Endometrial microvascular endothelial cells (primary cell): ENCODE data around the gene LRP5. TPM values are rescaled to one million over a fixed set of nuclear protein-coding genes. Genes with fewer than 3 reads are reported as not detected.
"Not testable (repeated sequence)": the region's sequence is repeated elsewhere in the genome, so short reads cannot be mapped to it uniquely, and the experiment has no call there.

Experiments used
- in situ Hi-C: cut with HindIII; loops from 2 replicates; pipeline ENCODE4 v1.10.0; 2017; ENCODE audit warnings: low sequenced_read_pairs, low pct_unique_long_range_greater_than_20kb; ENCODE audit errors: inconsistent ontology term
- total RNA-seq: library from RNA; depleted of rRNA; stranded (reverse); fragments of >200 nt; gene quantifications from one replicate; pipeline ENCODE4 v1.2.3, GENCODE V29; 2015; ENCODE audit errors: inconsistent ontology term

The LRP5 gene
- total RNA-seq, 1 donor from 2014 or later = 4.8 TPM

DNA sequence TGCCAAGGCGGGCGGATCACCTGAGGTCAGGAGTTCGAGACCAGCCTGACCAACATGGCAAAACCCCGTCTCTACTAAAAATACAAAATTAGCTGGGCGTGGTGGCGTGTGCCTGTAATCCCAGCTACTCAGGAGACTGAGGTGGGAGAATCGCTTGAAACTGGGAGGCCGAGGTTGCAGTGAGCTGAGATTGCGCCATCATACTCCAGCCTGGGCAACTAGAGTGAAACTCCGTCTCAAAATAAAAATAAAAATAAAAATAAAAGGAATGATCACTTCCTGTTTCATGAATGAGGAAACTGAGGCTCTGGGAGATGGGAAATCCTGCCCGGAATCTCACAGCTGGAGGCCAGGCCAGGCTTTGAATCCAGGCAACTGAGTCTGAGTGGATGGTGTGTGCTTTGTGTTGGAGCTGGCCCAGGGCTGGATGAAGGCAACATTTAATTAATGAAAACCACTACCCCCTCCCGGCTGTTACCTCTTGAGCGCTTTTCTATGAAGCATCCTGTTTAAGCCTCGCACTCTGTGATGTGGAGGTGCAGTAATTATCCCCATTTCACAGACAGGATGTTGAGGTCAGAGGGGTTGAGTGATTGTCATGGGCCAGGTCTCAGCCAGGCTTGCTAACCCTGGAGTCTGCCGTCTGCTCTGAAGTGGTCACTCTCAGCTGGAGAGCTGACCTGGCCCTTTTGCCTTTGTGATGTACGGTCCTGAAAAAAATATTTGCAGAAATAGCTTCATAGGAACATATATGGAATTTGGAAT lies 27.8 kb downstream of the LRP5 start:
- in situ Hi-C loops = no loop called here

DNA sequence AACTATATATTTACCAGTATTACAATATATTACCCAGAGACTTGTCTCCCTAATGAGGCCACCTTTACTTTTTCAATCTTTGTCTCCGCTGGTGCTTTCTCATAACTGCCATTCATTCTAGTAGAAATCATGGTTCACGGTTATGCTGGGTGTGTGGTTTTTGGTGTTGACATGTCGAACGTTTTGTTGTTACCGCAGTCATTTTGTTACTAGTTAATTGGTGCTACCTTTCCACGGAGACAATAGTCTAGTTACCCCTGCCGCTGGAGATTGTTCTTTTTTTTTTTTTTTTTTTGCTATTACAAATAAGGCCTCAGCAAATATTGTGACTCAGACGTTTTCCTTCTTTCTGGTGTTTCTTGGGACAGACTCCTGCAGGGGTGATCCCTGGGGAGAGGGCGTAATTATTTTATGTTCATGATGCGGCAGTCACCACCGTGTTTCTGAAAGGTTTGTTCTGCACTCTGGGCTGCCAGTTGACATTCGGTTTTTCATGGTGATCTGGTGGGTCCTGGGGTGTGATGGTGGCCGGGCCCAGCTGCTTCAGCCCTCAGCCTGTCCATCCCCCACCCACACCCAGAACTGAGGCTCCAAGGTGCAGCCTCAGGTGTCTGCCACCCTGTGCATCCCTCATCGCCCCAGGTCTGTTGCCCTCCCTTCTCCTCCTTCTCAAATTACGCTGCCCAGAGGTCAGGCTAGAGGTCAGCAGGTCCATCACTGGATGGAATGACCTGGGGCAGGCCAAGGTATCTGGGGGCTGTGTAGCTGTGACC lies 28.6 kb downstream of the LRP5 start:
- in situ Hi-C loops = no loop called here

DNA sequence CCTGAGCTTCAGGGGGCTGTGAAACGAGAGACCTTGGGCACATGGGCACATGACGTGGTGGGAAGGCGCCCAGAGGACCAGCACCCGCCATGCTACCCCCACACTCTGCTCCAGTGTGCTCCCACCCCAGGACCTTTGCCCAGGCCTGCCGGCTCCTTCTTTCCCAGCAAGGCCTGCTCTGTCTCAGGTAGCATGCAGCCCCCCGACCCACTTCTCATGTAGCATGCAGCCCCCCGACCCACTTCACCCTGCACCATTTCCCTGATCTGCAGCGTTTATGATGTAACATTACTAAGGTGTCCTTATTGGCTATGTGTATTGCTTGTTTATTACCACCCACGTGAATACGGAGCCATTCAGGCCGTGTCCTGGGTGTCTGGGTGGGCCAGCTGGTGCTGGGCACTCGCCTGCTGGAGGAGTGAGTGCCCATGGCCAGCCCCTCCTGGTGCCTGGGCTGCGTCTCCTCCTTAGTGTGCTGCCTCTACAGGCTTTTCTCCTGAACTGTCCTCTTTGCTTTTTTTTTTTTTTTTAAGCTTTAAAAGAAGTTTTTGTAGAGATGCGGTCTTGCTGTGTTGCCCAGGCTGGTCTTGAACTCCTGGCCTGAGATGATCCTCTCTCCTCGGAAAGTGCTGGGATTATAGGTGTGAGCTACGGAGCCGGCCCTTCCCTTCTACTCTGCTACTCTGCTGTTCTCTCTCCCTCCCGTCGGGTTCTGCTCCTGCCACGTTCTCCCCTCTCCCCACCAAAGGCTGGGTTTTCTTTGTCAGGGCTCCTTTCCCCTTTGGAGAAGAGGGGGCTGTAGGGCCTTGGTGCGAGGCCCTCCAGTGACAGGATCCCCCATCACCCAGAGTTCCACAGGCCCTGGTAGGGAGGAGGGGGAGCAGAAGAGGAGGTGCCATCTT lies 29.4 kb downstream of the LRP5 start:
- in situ Hi-C loops = no loop called here

DNA sequence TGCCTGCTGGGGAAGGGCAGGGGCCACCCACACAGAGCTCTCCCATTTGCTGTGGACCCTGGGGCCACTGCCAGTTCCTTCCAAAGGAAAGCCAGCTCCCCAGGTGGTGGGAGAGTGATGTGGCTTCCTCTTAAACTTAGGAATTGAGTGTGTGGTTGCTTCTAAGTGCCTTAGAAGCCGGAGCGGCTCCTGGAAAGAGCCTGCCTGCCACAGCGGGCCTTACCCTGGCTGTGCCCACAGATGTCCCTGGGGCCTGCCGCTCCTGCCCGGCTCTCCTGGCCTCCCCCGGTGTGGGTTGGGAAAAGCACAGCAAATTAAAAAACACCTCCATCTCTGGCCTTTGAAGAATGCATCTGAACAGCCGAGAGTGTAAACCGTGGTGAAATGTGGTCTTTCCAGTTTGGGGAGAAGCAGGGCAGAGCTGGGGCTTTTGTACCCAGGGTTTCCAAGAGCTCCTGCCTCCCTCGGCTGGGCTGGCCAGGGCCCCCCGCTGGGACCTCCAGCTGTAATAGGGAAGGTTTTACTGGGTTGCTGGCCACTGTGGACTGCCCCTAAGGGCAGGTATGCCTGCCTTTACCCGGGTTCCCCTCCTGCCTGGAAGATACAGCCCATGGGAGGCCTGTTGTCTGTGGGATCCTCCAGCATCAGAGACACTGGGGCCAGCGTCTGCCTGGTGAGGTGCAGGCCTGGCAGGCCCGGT lies 30.2 kb downstream of the LRP5 start:
- in situ Hi-C loops = no loop called here

DNA sequence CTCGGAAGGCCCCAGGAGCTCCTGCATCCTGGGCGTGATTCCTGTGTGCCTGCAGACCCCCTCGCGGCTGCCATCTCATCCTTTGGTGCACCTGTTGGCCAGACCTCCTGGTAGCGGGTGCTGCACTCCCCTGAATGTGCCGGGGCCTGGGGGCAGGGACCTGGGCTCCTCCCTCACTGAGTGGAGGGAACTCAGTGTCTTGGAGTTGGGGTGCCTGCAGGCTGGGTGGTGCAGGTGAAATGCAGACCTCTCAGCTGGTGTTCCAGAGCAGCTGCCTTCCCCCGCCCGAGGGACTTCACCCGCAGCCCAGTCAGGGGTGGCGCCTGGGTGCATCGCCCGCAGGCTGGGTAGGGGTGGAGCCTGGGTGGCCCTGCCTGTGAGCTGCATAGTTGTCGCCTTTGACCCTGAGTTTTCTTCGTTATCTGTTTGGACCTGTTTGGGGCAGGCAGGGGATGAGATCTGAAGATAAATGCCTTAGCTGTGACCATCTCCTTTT lies 31.4 kb downstream of the LRP5 start:
- in situ Hi-C loops = no loop called here

DNA sequence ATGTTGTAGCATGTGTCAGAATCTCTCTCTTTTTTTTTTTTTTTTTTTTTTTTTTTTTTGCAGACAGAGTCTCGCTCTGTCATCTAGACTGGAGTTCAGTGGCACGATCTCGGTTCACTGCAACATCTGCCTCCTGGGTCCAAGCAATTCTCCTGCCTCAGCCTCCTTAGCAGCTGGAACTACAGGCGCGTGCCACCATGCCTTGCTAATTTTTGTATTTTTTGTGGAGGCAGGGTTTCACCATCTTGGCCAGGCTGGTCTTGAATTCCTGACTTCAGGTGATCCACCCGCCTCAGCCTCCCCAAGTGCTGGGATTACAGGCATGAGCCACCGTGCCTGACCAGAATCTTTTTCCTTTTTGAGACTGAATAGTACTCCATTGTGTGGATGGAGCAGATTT lies 32.4 kb downstream of the LRP5 start:
- in situ Hi-C loops = not testable (repeated sequence)

DNA sequence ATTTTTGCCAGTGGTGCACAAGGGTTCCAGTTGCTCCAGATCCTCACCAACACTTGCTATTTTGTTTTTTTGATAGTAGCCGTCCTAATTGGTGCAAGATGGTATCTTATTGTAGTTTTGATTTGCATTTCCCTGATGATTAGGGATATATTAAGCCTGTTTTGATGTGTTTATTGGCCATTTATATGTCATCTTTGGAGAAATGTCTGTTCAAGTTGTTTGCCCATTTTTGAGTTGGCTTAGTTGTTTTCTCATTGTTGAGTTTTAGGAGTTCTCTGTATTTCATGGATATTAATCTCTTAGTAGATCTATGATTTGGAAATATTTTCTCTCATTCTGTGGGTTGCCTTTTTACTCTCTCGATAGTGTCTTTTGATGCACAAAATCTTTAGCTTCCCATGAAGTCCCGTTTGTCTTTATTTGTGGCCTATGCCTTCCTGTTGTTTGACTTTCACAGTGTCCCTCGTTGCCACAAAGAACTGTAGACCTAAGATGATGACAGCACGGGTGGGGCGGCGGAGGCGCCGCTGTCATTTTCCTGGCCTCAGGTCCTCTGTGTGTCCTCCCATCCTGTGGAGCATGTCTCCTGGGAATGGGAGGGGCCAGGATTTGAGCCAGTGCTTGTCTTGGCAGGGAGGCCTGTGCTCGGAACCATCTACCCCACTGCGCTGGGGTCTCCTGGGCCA lies 33.5 kb downstream of the LRP5 start:
- in situ Hi-C loops = no loop called here

DNA sequence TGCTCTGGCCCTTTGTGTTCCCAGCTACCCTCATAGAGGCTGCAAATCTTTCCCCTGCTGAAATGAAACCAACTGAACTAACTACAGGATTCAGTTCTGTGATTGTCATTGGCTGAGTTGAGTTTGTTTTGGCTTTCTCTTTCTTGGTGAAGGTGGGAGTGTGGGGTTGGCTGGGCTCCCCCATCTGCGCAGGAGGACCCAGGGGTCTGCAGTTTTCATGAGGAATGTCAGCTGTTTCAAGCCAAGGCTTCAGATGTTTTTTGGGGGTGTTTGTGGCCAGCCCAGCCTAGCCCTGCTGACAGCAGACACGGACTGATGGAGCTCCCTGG lies 34.0 kb downstream of the LRP5 start:
- in situ Hi-C loops = no loop called here

DNA sequence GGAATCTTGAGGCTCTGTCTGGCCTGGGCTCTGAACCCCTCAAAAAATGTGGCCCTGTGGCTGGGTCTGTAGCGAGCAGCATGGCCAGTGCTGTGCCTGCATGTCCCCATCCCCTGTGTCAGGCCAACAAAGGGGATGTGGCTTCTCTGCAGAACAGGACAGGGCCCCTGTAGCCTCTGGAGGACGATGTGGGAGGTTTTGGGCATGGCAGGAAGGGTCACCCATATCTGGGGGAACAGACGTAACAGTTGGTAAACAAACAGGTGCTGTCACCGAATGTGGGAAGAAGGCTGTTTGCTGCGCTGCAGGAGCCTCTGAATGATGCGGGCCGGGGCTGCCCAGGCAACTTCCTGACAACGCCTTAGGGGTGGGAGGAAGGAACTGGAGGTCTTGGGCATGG lies 35.0 kb downstream of the LRP5 start:
- in situ Hi-C loops = no loop called here

DNA sequence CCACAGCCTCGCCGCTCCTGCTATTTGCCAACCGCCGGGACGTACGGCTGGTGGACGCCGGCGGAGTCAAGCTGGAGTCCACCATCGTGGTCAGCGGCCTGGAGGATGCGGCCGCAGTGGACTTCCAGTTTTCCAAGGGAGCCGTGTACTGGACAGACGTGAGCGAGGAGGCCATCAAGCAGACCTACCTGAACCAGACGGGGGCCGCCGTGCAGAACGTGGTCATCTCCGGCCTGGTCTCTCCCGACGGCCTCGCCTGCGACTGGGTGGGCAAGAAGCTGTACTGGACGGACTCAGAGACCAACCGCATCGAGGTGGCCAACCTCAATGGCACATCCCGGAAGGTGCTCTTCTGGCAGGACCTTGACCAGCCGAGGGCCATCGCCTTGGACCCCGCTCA lies 35.5 kb downstream of the LRP5 start:
- in situ Hi-C loops = no loop called here

DNA sequence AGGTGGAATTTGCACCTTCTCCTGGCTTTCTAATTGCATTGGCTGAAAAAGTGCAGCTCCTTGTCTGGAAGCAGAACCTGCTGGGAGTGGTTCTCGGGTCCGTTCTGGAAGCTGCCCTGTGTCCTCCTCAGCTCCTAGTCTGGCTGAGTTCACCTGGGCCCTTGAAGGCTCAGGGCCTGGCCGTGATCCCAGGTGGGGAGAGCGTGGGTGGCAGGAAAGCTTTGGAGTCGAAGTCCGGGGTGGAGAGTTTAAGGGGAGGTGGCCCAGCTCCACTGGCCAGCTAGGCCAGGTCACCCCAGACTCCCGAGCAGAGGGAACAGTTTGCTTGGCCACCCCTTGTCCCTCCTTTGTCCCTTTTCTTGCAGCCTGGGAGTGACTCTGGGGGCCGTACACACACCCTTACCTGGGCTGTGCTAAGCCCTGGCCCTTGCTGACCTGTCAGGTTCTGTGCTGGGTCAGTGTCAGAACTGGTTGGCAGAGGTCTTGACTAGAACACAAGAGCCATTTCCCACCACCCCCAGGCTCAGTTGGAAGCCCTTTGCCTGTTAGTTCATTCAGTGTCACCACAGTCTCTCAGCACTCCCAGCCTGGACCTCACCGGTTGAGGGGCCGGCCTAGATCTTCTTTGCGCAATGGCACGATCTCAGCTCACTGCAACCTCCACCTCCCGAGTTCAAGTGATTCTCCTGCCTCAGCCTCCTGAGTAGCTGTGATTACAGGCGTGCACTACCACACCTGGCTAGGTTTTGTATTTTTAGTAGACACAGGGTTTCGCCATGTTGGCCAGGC lies 37.3 kb downstream of the LRP5 start:
- in situ Hi-C loops = no loop called here

DNA sequence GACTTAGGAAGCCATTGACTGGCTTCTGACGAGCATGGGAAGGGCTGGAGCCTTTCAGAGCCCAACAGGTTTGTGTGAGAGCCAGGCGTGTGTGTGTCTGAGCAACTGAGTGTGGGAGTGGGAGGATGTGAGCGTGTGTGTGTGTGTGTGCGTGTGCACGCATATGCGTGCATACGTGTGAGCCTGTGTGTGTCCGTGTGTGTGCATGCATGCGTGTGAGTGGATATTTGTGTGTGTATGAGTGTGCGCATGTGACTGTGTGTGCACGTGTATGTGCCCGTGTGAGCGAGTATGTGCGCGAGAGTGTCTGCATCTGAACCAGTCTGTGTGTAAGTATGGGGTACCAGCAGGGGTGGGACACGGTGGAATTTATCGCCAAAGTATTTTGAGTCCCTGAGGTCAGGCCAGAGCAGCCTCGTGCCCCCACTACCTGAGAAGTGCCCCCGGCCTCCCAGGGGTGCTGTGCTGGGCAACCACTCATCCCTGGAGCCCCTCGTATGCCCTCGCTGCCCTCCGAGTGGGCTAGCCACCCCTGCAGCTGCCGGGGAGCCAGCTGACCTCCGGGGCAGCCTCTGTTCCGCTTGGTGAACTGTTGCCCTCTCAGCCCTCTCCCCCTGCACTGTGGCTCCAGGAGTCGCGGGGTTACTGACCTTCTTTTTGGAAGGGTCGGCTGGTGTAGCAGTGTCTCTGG lies 38.5 kb downstream of the LRP5 start:
- in situ Hi-C loops = no loop called here

DNA sequence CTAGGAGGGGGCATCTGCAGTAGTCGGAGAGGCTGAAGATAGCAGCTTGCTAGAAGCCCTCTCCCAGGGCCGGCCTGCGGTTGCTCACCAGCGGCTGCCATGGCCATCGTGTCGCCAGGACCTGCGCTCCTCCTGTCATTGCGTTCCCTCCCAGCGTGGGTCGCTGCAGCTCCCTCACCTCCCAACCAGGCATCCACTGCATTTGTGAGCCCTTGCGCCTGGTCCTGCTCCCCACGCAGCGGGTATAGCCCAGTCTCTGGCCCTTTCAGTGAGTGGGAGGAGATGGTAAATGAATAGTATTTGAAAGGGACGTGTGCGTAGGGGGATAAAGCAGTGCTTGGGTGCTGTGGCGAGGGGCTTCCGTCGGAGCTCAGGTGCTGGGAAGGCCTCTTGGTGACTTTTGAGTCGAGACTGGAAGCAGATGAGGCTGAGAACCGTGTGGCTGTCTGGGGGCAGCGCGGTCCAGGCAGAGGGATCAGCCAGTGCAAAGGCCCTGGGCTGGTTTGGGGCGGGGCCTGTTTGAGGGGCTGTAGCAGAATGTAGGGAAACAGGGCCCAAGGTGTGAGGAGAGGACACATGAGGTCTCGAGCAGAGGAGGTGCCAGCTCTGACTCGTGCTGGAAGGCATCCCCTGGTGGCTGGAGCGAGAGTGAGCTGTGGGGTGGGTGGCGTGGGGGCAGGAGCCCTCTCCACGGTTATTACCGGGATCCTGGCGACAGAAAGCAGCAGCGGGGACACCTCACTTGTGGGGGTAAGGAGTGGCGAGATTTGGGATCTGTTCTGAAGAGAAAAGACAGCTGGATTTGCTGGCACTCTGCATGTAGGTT lies 39.3 kb downstream of the LRP5 start:
- in situ Hi-C loops = no loop called here

DNA sequence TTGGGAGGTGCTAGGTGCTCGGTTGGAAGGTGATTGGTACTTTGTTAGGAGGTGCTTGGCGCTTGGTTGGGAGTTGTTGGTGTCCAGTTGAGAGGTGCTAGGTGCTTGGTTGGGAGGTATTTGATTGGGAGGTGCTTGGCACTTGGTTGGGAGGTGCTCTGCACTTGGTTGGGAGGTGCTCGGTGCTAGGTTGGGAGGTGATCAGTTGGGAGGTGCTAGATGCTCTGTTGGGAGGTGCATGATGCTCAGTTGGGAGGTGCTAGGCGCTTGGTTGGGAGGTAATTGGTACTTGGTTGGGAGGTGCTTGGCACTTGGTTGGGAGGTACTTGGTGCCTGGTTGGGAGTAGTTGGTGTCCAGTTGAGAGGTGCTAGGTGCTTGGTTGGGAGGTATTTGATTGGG lies 40.2 kb downstream of the LRP5 start:
- in situ Hi-C loops = no loop called here

DNA sequence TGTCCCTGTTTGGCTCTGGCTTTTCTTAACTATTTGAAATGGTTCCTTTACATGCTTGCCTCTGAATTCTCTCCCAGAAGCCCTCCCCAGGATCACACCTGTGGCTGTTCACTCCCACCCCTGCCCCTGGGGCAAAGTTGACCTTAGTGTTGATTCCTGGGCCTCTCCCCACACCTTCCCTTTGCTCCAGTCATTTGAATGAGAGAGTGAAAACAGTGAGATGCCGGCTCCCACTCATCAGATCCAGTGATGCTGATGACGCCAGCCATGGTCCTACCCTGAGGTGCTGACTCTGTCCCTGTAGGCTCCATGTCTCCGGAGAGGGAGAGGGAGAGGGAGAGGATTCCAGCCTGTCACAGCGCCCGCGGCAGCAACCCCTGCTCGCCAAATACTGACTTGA lies 40.7 kb downstream of the LRP5 start:
- in situ Hi-C loops = no loop called here

DNA sequence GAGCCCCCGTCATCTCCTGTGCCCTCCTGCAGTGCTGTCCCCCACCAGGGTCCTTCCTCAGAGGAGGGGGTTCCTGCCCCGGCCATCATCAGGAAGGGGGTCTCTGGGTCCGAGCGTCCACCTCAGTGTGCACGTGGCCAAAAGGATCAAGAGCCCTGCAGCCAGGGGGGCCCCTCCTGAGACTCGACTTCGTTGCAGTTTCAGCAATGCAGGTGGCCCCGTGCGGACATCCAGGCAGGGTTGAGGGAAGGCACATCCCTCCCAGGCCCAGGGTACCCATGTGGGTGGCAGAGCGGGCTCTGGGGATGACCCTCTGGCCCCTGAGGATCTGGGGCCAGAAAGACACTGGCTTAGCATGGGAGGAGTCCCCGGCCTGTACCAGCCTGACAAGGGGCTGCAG lies 41.3 kb downstream of the LRP5 start:
- in situ Hi-C loops = no loop called here
